Left lobe of liver (tissue), 2 donors: Measurements from ENCODE around the gene CD93. TPM values are rescaled to one million over a fixed set of nuclear protein-coding genes. Genes with fewer than 3 reads are reported as not detected.

Source experiments
- ATAC-seq: fragments of 200-7000 bp; cut with Tn5 transposase; one replicate; pipeline ENCODE4 v1.9.1; 2020; ENCODE audit warnings: mild to moderate bottlenecking, moderate library complexity
- DNase-seq: peaks from one replicate; pipeline ENCODE4 v3.0.0-alpha.2; 2020; ENCODE audit warnings: low spot score
- total RNA-seq: library from RNA; stranded (reverse); gene quantifications from one replicate; pipeline ENCODE4 v1.2.1, GENCODE V29; 2021
- donor health status: DM: no; HTN: no; CAD: no; lungs with moderate emphysema.
- donor health status: DM: no; HTN: yes; CAD: no.

Gene CD93, protein sequence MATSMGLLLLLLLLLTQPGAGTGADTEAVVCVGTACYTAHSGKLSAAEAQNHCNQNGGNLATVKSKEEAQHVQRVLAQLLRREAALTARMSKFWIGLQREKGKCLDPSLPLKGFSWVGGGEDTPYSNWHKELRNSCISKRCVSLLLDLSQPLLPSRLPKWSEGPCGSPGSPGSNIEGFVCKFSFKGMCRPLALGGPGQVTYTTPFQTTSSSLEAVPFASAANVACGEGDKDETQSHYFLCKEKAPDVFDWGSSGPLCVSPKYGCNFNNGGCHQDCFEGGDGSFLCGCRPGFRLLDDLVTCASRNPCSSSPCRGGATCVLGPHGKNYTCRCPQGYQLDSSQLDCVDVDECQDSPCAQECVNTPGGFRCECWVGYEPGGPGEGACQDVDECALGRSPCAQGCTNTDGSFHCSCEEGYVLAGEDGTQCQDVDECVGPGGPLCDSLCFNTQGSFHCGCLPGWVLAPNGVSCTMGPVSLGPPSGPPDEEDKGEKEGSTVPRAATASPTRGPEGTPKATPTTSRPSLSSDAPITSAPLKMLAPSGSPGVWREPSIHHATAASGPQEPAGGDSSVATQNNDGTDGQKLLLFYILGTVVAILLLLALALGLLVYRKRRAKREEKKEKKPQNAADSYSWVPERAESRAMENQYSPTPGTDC
- 4.8 TPM for total RNA-seq

DNA sequence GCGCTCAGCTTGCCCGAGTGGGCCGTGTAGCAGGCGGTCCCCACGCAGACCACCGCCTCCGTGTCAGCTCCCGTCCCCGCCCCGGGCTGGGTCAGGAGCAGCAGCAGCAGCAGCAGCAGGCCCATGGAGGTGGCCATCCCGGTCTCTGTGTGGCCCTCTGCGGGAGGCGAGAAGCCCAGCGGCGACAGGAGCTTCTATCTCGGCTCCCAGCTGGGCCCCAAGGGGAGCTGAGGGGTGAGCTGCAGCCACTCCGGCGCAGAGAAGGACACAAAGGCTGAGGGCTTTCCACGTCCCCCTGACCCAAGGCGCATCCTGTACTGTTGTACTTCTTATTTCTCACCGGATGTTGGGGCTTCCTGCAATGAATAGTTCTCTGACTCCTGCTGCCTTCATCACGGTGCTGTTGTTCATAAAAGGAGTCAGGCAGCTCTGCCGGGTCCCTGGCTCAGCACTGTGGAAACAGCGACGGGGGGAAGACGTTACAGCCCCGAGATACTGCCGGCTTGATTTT, at the start of gene CD93:
TSS of gene CD93 (minus strand) at position 269 of the 511 bp plus-strand sequence. CDS start at position 137, 132 bp downstream.
- DNase-seq: no peak
- ATAC-seq: peak; percentile 67

DNA sequence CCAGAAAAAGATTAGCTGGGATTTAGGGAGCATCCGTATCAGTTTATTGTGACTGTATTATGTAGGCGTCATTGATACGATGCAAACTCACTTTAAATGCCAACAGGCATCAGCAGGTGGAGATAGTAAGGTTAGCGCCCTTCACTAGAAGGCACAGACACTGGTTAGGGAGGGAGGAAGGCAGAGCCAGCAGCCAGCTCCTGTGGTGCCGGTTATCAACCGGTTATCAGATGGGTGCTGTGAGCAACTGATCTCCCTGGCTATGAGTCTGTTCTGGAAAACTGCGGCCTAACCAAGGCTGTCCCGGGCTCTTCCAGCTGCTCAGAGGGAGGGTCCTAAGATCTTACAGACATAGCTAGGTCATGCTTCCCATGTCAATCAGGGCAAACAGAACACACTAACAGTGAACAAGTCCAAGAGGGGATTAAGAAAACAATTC, 47.5 kb upstream of the CD93 start:
- DNase-seq (no peak), ATAC-seq (no peak)

DNA sequence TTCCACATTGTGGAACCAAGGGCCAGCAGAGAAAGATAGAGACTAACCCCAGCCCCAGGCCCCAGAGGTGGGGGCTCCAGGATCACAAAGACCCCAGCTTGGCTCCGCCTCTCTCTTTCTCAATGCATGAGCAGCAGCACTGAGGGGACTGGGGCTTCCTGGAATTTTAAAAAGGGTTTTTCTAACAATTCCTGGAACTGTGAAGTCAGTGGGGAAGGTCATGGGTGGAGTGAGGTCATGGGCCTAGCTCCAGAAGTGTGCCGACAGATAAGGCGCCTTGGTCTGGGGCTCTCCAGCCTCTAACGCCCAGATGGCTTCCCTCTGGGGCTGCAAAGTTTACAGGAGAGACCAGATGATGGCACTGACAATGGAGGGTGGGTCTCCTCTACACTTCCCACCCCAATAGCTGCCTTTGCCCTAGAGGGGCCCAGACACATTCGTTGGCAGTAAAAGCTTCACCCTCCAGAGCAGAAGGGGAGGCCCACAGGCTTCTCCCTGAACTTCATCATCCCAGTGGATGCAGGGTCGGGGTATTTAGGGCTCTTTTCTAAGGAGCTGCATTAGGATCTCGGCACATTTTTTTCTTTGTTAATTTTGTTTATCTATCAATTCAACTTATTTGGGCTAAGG, 46.9 kb upstream of the CD93 start:
- ATAC-seq: peak; percentile 65
- no peak for DNase-seq

DNA sequence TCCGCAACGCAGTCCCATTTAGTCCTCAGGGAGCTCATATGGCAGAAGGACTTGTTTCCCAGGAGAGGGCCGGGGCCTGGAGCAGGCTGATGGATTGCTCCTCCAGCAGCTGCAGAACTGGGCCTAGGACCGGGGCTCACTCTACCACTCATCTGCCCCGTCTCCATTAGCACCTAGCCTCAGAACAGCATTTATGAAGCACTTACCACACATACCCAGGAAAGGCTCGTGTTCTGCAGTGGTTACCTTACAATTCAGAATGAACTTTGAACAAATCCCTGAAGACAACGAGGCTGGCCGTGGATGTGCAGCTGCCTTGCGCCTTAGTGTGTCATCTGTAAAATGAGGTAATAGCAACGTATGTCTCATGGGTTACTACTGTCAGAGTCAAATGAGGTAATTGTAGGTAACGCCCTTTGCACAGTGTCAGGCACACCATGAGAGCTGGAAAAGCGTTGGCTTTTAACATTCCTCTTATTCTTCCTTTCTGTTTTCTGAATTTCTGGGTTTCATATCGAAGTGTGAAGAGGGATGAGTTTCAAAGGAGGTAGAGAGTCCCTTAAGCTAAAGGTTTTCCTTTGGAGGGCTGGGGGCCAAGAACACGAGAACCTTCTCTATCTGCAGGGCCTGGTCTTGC, 46.3 kb upstream of the CD93 start:
- no peak for ATAC-seq
- no peak for DNase-seq

DNA sequence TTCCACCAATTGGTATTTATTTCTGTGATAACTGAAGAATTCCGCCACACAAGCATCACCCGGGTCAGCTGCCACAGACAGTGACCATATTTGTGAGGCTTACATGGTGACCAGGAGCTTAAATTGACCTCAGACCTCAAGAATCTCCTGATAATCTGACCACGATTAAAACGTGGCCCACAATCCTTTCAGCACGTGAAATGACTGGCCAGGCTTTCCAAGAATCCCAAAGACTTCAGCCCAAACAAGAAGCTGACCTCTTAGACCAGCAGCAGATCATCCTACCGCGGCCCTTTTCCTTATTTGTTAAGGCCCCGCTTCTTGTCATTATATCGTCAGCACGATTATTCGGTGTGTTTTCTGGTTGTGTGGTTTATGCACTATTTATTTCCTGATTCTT, 45.6 kb upstream of the CD93 start:
- no peak for ATAC-seq
- DNase-seq: no peak

DNA sequence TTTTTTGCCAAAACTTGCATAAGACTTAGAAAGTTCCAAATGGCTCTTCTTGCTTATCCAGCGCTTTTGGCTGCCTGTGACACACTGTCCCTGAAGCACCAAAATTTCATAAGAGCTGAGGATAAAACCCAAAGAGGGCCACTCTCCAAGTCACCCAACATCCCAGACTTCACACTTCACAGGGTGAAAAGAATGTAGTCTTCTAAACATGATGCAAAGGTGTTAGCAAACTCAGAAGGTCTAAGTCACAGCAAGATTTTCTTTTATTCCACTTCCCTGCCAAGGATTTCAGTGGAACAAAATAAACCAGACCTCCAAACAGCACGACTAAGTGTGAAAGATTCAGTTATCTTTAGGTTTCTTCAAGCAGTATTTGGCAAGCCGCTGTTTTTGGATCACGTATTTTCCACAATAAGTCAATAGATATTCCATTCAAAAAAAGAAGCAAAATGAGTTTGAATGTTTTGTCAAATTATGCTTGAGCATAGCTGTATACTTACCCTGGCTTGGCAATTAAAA, 44.6 kb upstream of the CD93 start:
- no peak for DNase-seq
- no peak for ATAC-seq

DNA sequence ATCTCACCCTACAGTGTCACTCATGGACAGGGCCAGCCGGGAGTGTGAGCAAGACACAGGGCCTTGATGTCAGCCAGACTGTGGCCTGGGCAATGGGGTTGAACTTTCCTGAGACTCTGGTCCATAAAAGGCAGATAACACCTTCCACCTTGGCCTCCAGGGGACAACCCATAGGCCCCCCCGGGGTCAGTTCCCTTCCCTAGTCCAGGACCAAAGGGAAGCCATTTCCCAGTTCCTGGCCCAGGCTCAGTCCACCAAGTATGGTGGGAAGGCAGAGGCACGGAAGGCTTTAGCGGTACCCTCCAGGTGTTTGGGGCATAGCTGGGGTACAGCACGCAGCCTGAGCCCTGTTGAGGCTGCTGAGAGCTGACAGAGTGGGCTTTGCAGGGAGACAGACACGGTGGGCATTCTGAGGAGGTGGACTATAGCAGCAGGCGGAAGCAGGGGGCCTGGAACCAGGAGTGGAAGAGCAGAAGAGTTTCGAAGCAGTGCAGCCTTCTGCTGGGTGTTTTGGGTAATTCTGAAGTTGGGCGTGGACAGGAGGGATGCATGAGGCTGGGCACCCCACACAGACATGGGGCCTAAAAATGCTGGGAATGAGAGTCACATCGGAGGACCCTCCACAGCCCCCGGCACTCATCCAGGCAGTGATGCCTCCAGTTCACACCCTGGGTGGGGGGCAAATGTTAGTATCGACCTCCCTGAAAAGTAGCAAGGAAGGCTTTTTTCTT, 43.9 kb upstream of the CD93 start:
- DNase-seq: no peak
- ATAC-seq: no peak

DNA sequence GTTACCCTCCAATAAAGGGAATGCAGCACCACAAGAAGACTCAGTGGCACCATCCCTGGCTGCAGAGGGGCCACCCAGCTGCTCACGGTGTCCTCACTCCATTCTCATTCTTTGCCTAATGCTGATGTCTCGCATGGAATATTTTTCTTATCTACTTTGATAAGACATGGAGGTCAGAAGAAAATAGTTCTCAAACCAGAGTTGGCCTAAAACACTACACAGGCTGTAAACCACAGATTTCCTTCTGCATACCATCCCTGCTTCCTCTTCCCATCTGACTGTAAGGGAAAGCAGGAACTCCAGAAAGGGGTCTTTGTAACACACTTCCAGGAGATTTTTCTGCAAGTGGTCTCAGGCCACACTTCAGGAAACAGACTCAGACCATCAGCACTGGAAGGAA, 43.1 kb upstream of the CD93 start:
- no peak for DNase-seq
- no peak for ATAC-seq

DNA sequence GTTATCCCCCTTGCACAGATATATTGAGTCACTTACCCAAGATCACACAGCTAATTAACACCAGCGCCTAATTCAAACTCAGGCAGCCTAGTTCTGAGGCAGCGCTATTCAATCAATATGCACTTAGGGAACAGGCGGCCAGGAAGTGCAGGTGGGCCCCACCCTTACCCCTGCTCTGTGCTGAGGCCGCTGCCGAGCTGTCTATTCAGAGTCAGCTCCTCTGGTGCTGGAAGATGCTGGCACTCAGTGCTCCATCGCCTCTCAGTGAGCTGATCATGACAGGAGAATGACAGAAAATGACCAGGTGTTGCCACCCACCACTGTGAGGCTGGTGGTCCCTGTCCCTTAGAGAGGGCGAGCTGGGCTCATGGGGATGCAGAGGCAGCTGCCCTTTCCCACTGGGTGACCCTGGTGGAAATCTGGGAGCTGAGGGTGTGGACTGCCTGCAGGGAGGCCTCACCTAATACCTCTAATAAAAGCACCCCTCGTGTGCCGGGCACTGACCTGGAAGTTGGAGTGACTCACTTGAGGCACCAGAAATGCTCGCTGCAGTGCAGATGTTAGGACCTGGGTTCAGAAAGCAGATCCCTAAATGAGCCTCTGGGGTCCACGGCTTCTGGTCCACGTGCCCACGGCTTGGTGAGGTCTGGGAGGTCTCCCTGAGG, 42.5 kb upstream of the CD93 start:
- DNase-seq (no peak), ATAC-seq (no peak)

DNA sequence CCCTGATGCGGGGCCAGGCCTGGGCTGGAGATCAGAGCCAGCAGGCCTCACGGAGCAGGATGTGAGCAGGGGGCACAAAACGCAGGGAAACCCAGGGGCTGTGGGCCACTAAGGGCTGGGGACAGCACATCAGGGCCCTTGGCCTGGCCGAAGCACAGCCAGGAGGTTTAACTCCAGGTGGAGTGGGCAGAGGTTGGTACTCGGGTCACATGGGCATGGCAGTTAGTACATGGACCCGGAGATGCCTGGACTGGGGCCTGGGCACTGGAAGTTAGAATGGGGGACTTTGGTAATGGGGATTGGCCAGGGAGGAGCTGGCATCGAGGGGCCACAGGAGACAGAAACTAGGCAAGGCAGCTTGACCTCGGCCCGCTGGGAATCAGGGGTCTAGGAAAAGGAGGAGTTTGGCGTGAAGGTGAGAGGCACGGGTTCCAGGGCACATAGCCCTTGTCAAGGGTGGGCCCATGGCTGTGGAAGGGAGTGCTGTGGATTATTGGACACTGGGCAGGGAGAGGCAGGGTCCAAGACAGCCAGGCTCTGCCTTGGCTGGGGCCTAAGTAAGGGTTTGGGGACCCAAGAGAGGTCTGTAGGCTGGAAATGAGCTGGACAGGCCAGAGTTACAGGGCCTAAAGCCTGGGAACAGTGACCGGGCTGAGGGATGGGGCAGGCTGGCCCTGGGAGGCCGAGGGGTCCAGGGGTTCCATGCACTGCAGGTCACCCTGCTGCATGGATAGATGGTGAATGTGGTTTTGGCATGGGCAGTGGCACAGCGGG, 41.6 kb upstream of the CD93 start:
- no peak for DNase-seq
- no peak for ATAC-seq

DNA sequence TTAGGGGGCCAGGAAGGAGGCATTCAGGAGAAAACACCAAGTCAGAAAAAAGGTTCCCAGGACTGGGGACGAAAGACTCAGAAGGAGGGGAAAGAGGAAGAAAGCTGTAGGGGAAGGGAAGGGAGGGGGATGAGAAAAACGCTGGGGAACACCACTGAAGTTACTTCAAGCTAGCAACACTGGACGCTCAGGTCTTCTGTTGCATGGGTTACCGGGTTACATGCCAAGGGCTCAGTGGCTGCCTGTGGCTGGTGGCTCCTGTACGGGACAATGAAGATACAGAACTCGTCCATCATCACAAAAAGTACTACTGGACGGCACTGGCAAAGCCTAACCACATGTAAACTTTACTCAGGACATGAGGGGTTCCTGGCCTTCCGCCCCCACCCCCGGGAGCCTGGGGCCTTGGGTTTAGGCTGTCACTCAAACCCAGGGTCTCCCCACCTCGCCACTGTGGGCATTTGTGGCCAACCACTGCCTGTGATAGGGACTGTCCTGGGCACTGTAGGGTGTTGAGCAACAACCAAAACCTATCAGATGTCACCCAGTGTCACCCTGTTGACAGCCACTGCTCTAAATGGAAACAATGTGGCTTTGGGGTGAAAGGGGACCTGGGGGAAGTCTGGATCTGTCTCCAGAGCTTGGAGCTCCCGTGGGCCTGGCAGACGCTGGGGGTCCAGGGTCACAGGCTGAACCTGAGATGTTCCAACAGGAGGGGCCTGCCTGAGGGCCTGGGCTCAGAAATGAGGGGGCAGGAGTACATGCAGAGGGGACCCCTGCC, 40.3 kb upstream of the CD93 start:
- DNase-seq (no peak), ATAC-seq (peak; percentile 39)

DNA sequence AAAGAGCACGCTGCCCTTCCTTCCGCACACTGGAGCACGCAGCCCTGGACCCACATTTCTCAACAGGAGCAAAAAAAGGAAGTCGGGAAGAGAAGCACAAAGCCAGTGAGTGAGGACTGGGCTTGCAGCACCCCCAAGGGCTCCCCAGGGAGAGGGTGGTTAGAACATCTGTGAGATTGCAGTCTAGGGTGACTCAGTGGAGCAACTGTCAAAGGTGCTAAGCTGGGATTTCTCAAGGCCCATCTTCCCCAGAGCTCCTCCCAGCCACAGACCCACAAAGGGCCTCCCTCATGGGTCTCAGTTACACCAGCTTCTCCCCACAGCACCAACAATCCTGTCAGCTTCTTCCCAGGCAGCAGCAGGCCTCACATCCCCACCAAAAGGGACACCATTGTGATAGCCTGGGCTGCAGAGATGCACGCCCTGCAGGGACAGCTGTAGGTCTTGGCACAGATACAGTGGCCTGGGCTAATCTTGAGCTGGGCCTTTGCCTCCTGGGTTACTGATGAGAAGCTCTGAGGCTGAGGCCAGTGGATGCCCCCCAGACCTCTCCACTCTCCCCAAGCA, 39.6 kb upstream of the CD93 start:
- DNase-seq (no peak), ATAC-seq (peak; percentile 48)

DNA sequence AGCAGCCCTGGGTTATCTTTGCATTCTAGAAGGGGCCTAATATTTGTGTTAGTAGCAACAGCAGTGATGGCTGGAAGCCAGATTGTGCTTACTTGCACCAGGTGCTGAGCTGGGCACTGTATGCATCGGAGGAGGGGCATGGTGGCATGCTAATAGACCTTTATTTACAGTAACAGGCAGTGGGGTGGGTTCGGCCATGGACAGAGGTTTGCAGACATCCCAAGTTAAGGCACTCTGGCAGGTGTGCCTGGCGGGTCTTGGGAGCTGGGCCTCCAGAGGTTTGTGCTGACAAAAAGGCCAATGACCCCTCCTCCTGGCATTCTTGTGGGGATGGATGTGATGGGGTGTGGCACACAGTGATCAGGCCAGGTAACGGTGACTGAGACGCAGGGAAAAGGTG, 39.0 kb upstream of the CD93 start:
- ATAC-seq: no peak
- DNase-seq: no peak

DNA sequence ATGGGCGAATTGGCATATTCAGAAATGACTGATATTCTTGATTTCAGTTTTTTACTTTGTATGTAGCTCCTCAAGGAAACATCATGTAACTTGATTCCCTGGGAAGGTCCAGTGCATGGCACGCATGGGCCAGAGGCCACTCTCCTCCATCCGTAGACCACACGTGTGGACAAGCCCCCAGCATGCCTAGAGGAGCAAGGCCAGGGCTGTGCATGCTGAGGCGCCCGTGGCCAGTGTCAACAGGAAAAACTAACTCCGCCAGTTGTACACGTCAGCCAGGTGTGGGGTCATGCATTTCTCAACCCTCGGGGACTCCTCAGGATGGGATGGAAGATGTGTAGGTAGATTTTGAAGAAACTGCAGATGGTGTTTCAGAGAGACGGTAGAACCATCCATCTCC, 37.8 kb upstream of the CD93 start:
- DNase-seq: no peak
- ATAC-seq: no peak

DNA sequence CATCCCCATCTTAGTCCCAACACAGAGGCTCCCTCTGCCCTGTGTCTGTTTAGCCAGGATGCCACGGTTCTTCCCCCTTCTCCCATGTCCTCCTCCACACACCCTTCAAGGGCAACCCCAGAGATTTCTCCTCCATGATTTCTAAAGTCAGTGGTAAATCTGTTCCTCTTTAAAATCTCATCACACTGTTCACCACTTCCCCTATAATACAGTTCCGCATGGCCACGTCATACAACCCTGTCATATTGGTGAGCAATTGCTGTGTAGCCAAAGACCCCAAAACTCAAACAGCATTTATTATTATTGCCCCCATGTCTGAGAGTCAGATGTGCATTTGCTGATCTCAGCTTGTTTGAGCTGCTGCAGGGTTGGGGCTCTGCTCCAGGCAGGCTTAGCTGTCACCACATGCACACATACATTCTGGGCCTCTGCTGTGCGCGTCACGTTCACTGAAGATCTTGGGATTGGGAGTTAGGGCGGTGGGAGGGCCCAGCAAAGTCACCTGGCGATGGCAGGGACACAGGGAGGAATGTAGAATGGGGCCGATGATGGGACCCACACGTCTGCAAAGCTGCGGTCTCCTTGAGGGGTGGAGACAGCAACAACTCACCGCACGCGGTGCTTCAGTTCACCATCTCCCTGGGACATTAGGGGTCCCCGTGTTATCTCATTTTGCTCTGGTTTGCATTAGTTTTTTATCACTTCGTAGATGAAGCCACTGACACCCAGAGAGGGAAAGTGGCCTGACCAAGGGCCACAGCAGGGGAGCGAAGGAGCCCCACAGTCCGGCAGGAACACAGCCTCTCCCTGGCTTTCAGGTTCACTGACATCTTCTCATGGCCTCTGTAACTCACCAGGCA, 36.9 kb upstream of the CD93 start:
- ATAC-seq (no peak), DNase-seq (no peak)

DNA sequence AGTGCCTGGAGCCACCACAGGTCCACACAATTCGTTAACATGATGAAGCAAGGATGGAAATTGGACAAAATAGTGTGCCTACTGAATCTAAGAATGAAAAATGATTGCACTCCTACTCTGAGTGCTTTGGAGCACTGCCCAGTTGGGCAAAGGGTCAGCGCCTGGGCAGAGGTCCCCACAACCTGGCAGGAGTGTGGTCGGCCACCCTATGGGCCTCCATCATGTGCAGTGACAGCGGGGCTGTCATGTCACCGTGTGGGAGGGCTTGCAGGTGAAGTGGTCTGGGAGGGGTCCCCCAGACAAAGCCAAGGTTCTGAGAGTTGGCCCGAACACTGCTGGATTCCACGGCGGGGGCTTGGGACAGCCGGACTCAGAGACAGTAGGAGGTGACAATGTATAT, 36.2 kb upstream of the CD93 start:
- ATAC-seq (no peak), DNase-seq (no peak)

DNA sequence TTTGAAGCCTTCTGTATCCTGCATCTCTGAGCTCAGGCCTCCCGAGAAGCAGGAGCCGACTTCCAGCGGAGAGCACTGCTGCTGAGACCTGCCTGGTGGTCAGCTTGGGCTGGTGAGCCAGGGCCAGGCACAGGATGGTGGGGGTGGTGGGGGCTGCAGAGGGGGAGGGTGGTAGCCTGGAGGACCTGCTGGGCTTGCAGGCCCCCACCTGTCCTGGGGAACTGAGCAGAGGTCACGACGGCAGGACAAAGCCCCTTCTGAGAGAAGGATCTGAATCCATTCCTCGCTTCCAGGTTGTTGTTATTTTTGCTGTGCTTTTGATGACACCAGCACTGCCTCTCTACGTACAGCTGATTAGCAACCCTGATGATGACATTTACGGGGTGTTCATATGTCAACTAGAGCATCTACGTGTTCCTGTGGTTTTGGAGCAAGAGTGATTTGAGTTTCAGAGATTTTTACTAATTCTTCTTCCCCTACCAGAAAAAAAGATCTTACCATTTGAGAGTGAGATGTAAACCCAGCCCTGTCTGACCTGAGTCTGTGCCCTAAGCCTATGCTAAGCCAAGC, 35.7 kb upstream of the CD93 start:
- no peak for DNase-seq
- no peak for ATAC-seq
